GM12878 (cell line): Measurements from ENCODE around the gene SLC25A30. TPM values are rescaled to one million over a fixed set of nuclear protein-coding genes. Genes with fewer than 3 reads are reported as not detected.

Experiments used
- ATAC-seq: fragments of 200-7000 bp; cut with Tn5 transposase; 3 replicates; pipeline ENCODE4 v1.9.1; 2020; ENCODE audit warnings: mild to moderate bottlenecking, moderate library complexity
- BruUV-seq: library from RNA; stranded (reverse); fragments of 400-500 nt; replicated peaks from 2 replicates; lab custom pipeline; 2021; lab: Mats Ljungman, UMichigan
- CTCF ChIA-PET: fragments of 300-600 bp; sonication (Branson Sonifier 250); formaldehyde crosslinking; extraction: SDS; loops from one replicate; lab custom pipeline; 2021; ENCODE audit warnings: inconsistent platforms; lab: Yijun Ruan, JAX
- POLR2A ChIA-PET: fragments of 350-600 bp; formaldehyde crosslinking; extraction: SDS; loops from one replicate; lab custom pipeline; 2021; ENCODE audit warnings: inconsistent platforms; lab: Charles Lee
- RAD21 ChIA-PET: fragments of 300-600 bp; sonication (Branson Sonifier 250); formaldehyde crosslinking; loops from one replicate; lab custom pipeline; 2023; ENCODE audit warnings: antibody characterized with exemption; ENCODE audit not compliant: unreplicated experiment; lab: Charles Lee
- SMC1A ChIA-PET: fragments of 300-600 bp; sonication (Branson Sonifier 250); formaldehyde crosslinking; loops from one replicate; lab custom pipeline; 2023; ENCODE audit not compliant: unreplicated experiment, uncharacterized antibody; lab: Charles Lee
- DNase-seq: peaks from one replicate; pipeline ENCODE4 v3.0.0-alpha.2; 2011; ENCODE audit warnings: low read depth, low spot score
- FAIRE-seq: peaks from 3 replicates; lab custom pipeline; 2011; peaks lifted over from hg19 to GRCh38; lab: Jason Lieb, UNC
- H2AFZ ChIP-seq: 2 replicates; pipeline ENCODE4 v1.6.0; 2011; ENCODE audit warnings: low read depth, low read length, control low read depth; ENCODE audit not compliant: control insufficient read depth
- H3K27ac ChIP-seq: 2 replicates; pipeline ENCODE4 v1.5.1; 2011; ENCODE audit warnings: control low read depth; ENCODE audit not compliant: control insufficient read depth, insufficient read depth
- H3K27me3 ChIP-seq, 2 experiments: replicated peaks in 1 of 2; 2 replicates each; pipeline versions ENCODE4 v1.6.0 to v1.6.1; 2011; ENCODE audit warnings: low read length in 1 of 2; ENCODE audit not compliant: control insufficient read depth in 2 of 2, insufficient read depth in 2 of 2
- H3K36me3 ChIP-seq, 2 experiments: 2 replicates each; pipeline ENCODE4 v1.5.1; 2011; ENCODE audit warnings: low read length in 1 of 2; ENCODE audit not compliant: control insufficient read depth in 2 of 2, insufficient read depth in 2 of 2
- H3K4me1 ChIP-seq: 2 replicates; pipeline ENCODE4 v1.6.1; 2011; ENCODE audit warnings: mild to moderate bottlenecking, low read length, moderate library complexity, mixed read lengths; ENCODE audit not compliant: control insufficient read depth, insufficient read depth
- H3K4me2 ChIP-seq: 2 replicates; pipeline ENCODE4 v1.6.0; 2011; ENCODE audit warnings: control low read depth; ENCODE audit not compliant: control insufficient read depth, insufficient read depth
- H3K4me3 ChIP-seq: fragments of 200-600 bp; sonication (generic); 2 replicates; pipeline ENCODE4 v1.5.1; 2016
- H3K79me2 ChIP-seq: 2 replicates; pipeline ENCODE4 v1.6.0; 2011; ENCODE audit warnings: low read length; ENCODE audit not compliant: control insufficient read depth, insufficient read depth
- H3K9ac ChIP-seq: 2 replicates; pipeline ENCODE4 v1.8.0; 2011; ENCODE audit warnings: low read length, control low read depth, mixed read lengths; ENCODE audit not compliant: control insufficient read depth, insufficient read depth
- H3K9me3 ChIP-seq: replicated peaks from 3 replicates; pipeline ENCODE4 v1.5.1; 2011; ENCODE audit warnings: mild to moderate bottlenecking, low read length; ENCODE audit not compliant: control insufficient read depth, insufficient read depth
- H4K20me1 ChIP-seq: 2 replicates; pipeline ENCODE4 v1.6.0; 2011; ENCODE audit not compliant: control insufficient read depth, insufficient read depth
- ASH2L ChIP-seq: fragments of 300-600, 200-600 bp; sonication (generic); IDR thresholded peaks from 2 replicates; pipeline ENCODE4 v1.6.1; 2017; ENCODE audit warnings: low read depth, mild to moderate bottlenecking, borderline replicate concordance
- EP300 ChIP-seq, 2 experiments: fragments of 150-350 bp in 1 of 2; IDR thresholded peaks; 2 replicates each; pipeline ENCODE4 v1.6.1; 2011 to 2012; ENCODE audit warnings: low read depth in 2 of 2, low read length in 2 of 2, borderline replicate concordance in 1 of 2, improper control_type of control experiment in 1 of 2, inconsistent platforms in 1 of 2; ENCODE audit not compliant: control insufficient read depth in 1 of 2
- ESRRA ChIP-seq: IDR thresholded peaks from 2 replicates; pipeline ENCODE4 v1.6.1; 2012; ENCODE audit warnings: mild to moderate bottlenecking, low read length, improper control_type of control experiment
- HDAC6 ChIP-seq: fragments of 200-600 bp; sonication (generic); IDR thresholded peaks from one replicate; pipeline ENCODE4 v1.8.0; 2017; ENCODE audit warnings: antibody characterized with exemption; ENCODE audit not compliant: unreplicated experiment
- NFXL1 ChIP-seq: fragments of 450-650 bp; IDR thresholded peaks from 2 replicates; pipeline ENCODE4 v1.6.1; 2017; ENCODE audit warnings: antibody characterized with exemption, mild to moderate bottlenecking, borderline replicate concordance
- STAT3 ChIP-seq: IDR thresholded peaks from 2 replicates; pipeline ENCODE4 v1.6.1; 2011; ENCODE audit warnings: low read depth, low read length, improper control_type of control experiment
- SUZ12 ChIP-seq: fragments of 200-600 bp; sonication (generic); IDR thresholded peaks from one replicate; pipeline ENCODE4 v1.6.1; 2018; ENCODE audit warnings: antibody characterized with exemption, mild to moderate bottlenecking; ENCODE audit not compliant: unreplicated experiment
- ZNF622 ChIP-seq: fragments of 450-650 bp; IDR thresholded peaks from 2 replicates; pipeline ENCODE4 v1.6.1; 2017; ENCODE audit warnings: mild to moderate bottlenecking, inconsistent platforms
- WGBS: methylation state at CpG from one replicate; pipeline ENCODE4 v1.1.6; 2016; ENCODE audit warnings: low lambda C conversion rate; ENCODE audit not compliant: insufficient replicate concordance, insufficient coverage; ENCODE audit errors: missing lambda C conversion rate; 5-methylcytosine and 5-hydroxymethylcytosine counted together
- in situ Hi-C: fragments of 300-500 bp; cut with MboI; formaldehyde crosslinking; loops from 9 replicates; pipeline ENCODE4 v1.14.3; 2018; ENCODE audit warnings: mixed read lengths
- intact Hi-C: fragments of 100-400 bp; cut with micrococcal nuclease; formaldehyde crosslinking; loops from one replicate; pipeline ENCODE4 v1.14.2; 2022; ENCODE audit not compliant: unreplicated experiment
- polyA plus RNA-seq, 11 experiments: library from polyadenylated mRNA; depleted of rRNA in 4 of 11; unstranded in 6 of 11; stranded (reverse) in 5 of 11; fragments of >200 nt; fragmentation: Nextera tagmentation in 4 of 11; fragmentation: Illumina TruSeq in 1 of 11; extraction: Ambion mirVana in 4 of 11; extraction: Trizol in 1 of 11; gene quantifications; 1 replicate in 1 of 11; 2 replicates in 10 of 11; pipeline versions ENCODE4 v1.2.1 to v1.2.3, GENCODE V29; 2011 to 2016; ENCODE audit warnings: inconsistent platforms in 2 of 11, missing spikeins in 2 of 11, low read depth in 1 of 11
- total RNA-seq, 4 experiments: library from RNA; depleted of rRNA in 3 of 4; stranded (reverse); fragments of >200 nt in 3 of 4; fragmentation: Illumina TruSeq in 1 of 4; extraction: Trizol in 1 of 4; gene quantifications; 2 replicates each; pipeline versions ENCODE4 v1.2.1 to v1.2.3, GENCODE V29; 2013 to 2021
- TF ChIP-seq, protein P1 (sequence below): fragments of 450-650 bp; IDR thresholded peaks from 2 replicates; pipeline ENCODE4 v1.6.1; 2017; ENCODE audit warnings: mild to moderate bottlenecking
- TF ChIP-seq, protein P2 (sequence below): IDR thresholded peaks from 2 replicates; pipeline ENCODE4 v1.6.1; 2012; ENCODE audit warnings: low read depth, low read length, improper control_type of control experiment

SLC25A30 gene
- total and polyA plus RNA-seq, 10 of the 15 experiments (the other 5 are each of a cell fraction or from before 2014, with no cell fraction given), result 2.4 to 18.0 (median 8.9) TPM

DNA sequence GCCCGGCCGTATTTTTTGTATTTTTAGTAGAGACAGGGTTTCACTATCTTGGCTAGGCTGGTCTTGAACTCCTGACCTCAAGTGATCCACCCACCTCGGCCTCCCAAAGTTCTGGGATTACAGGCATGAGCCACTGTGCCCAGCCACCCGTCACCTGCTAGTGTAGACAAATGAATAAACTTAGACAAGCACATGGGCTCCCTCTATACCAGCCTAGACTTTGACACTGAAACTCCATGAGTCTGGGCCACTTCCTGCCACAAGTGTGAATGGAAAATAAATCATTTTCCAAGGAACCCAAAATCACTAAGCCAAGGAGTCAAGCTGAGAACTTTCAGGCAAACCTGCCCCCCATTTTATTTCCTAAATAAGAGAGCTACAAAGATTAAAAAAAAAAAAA, 50.2 kb downstream of the SLC25A30 start:
- Histone ChIP-seq H3K4me1 (peaks cover 8% of the 10 kb centered on the region), H3K27ac (peak overlapping the region; percentile 24), H3K79me2 (no peaks in the 10 kb centered on the region), H3K4me2 (no peak overlapping the region), H2AFZ (no peak overlapping the region), H3K9ac (no peak overlapping the region), H3K36me3 (no peaks in the 10 kb centered on the region), H3K4me3 (no peak overlapping the region), H4K20me1 (no peaks in the 10 kb centered on the region), H3K9me3 (no peaks in the 10 kb centered on the region; the same call in 2 of the 3 replicates), H3K27me3 (no peaks in the 10 kb centered on the region)
- POLR2A ChIA-PET, result interaction anchor here (0.7 to 1.6 kb wide), 4 partner anchors 26 to 334 kb away, joined by 3 to 6 read pairs (median 4); partner anchors contain the start of genes CBY2 and TPT1
- DNase-seq (no peak), FAIRE-seq (no peak), ATAC-seq (peak; percentile 21; the same call in 2 of the 3 replicates)
- SMC1A ChIA-PET, result interaction anchor here (0.8 to 2.1 kb wide), 5 partner anchors 26 to 122 kb away, joined by 3 to 12 read pairs (median 4); partner anchors contain the start of genes SLC25A30 and TPT1
- TF ChIP-seq, protein P1, sequence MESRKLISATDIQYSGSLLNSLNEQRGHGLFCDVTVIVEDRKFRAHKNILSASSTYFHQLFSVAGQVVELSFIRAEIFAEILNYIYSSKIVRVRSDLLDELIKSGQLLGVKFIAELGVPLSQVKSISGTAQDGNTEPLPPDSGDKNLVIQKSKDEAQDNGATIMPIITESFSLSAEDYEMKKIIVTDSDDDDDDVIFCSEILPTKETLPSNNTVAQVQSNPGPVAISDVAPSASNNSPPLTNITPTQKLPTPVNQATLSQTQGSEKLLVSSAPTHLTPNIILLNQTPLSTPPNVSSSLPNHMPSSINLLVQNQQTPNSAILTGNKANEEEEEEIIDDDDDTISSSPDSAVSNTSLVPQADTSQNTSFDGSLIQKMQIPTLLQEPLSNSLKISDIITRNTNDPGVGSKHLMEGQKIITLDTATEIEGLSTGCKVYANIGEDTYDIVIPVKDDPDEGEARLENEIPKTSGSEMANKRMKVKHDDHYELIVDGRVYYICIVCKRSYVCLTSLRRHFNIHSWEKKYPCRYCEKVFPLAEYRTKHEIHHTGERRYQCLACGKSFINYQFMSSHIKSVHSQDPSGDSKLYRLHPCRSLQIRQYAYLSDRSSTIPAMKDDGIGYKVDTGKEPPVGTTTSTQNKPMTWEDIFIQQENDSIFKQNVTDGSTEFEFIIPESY, result no peak
- TF ChIP-seq ESRRA (no peak), HDAC6 (no peak), SUZ12 (no peak), EP300 (IDR thresholded peaks at IDR 0.05; ENCODE audit: borderline replicate concordance in 1 of 2, control insufficient read depth in 1 of 2, low read depth in 2 of 2, low read length in 2 of 2) (no peak), ASH2L (no peak), NFXL1 (no peak), STAT3 (no peak), ZNF622 (no peak)
- TF ChIP-seq, protein P2, sequence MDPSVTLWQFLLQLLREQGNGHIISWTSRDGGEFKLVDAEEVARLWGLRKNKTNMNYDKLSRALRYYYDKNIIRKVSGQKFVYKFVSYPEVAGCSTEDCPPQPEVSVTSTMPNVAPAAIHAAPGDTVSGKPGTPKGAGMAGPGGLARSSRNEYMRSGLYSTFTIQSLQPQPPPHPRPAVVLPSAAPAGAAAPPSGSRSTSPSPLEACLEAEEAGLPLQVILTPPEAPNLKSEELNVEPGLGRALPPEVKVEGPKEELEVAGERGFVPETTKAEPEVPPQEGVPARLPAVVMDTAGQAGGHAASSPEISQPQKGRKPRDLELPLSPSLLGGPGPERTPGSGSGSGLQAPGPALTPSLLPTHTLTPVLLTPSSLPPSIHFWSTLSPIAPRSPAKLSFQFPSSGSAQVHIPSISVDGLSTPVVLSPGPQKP, result no peak
- in situ Hi-C loops (no loop called here), intact Hi-C loops (no loop called here)
- RAD21 ChIA-PET, result interaction anchor here (0.7 to 2.9 kb wide), 3 partner anchors 26 to 123 kb away, joined by 4 to 15 read pairs (median 9); partner anchors contain the start of gene TPT1
- 38% methylated on average over 4 of the region's 4 CpGs for WGBS
- BruUV-seq, result no TSS peak
- CTCF ChIA-PET, result interaction anchor here (1.3 to 6.9 kb wide), 8 partner anchors 14 to 141 kb away, joined by 3 to 70 read pairs (median 14); partner anchors contain the start of gene TPT1
